SHP77 (cell line): ENCODE measurements around the gene GLA.
A peak's percentile ranks its signal among the peaks of the same experiment; 100 is the strongest.

Source experiments
- DNase-seq, 2 experiments: peaks; one replicate each; lab custom pipeline; 2025; lab: John Stamatoyannopoulos, UW

Gene GLA

DNA sequence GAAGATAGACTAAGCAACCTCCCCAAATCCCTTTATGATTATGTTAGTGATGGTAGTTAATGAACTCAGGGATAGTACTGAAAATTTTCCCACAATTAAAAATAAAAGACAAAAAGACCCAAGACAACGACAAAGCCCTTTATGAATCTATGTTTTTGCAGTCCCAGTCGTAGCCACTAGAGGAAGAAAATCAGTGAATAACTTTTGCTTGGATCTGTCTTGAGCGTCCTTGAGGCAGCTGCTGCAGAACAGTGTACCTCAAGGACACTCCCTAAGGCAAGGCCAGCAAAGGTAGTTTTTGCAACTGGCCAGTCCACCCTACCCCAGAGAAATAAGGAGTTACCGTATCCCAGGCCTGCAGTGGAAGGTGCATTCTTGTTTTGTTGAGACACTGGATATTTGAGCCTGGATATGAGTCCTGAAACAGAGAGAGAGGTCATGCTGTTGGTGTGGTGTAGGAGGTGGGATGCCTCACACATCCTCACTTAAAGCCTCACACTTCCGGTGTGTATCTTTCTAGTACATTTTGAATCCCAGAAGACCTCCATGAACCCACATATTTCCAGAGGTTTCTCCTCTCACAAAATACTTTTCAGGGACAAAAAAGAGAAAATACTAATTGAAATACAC is 50.4 kb downstream of the GLA start:
- DNase-seq: no peak

DNA sequence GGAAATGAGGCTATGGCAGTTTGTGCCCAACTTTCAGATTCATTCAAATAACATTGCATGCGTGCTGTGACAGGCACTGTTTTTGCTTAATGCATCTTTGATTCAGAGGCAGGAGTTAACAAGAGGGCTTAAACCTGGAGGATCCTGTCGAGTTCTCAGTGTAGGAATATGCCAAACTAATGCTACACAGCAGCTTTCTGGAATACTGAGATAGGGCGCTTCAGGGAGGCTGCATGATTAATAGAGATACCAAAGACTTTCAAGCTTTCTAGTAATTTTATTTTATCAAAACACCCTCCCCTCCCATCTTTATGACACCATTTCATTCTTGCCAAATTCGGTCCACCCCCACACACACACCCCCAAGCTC is 58.5 kb downstream of the GLA start:
- no peak for DNase-seq

- DNase-seq: peak; percentile 47 to 67
Measured at GRCh38 chrX:101348452-101349192, 59.1 kb downstream of the GLA start, which contains the start of gene TIMM8A. TSS of gene TIMM8A (minus strand) at chrX:101348742. CDS start at chrX:101348664, 78 bp downstream.

DNA sequence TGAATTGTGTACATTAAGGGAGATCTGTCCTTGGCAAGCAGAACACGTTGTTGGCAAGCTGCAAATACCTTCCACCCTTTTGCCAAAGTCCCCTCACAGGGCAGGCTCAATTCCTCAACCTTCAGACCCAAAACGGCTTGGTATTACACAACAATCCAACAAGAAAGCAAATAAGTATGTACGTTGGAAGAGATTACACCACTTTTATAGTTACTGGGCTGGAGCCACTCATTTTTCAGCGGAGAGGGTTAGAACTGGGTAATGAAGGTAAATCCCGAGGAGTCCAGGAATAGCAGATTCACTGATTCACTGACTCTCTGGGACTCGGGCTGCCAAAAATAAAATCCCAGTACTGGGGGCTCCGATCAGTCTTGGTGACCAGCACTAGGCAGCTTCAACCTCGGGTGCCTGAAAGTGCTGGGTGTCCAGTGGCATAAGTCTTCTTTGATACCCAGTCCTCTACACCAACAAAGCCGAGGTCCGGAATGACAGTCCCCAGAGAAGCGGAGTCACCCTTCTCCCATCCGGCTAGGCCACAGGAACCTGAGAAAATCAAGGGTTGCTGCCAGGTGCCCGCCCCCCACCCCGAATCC is 59.8 kb downstream of the GLA start:
- DNase-seq: no peak
